Hindlimb muscle (tissue), 1 donor: ENCODE measurements around the gene PCBP3. TPM values are rescaled to one million over a fixed set of nuclear protein-coding genes. Genes with fewer than 3 reads are reported as not detected.
"Not testable (repeated sequence)": the region's sequence is repeated elsewhere in the genome, so short reads cannot be mapped to it uniquely, and the experiment has no call there.

Experiments
- DNase-seq: peaks from one replicate; pipeline ENCODE4 v3.0.0-alpha.2; 2013
- polyA plus RNA-seq: library from polyadenylated mRNA; unstranded; fragments of 120-200 nt; gene quantifications from one replicate; pipeline ENCODE4 v1.2.1, GENCODE V29; 2013; ENCODE audit not compliant: insufficient read length

Gene PCBP3
- polyA plus RNA-seq, 1 donor, result 0.81 TPM

DNA sequence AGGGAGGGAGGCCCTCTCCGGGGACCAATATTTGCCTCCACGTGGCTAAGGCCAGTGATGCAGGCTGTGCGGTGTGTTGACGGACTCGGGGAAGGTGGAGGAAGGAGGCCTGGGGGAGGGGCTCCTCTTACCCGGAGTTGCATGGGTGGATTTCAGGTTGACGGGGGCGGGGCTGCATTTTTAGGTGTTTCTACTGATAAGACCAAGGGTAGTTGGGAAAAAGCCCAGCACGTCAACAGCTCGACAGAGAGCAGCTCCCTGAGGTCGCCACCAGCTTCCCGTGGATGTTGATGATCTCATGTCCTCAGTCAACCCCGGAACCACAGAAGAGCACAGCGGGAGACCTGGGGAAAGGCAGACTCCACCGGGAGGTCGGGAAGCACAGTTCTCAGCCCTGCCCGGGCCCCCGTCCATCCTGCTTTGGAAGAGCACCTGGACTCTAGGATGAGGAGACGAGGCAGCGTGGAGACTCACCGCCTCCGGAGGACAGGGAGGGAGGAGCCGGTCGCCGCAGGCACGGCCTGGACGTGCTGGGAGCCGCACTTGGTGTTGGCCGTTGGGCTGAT is 305.1 kb downstream of the PCBP3 start:
- no peak for DNase-seq

DNA sequence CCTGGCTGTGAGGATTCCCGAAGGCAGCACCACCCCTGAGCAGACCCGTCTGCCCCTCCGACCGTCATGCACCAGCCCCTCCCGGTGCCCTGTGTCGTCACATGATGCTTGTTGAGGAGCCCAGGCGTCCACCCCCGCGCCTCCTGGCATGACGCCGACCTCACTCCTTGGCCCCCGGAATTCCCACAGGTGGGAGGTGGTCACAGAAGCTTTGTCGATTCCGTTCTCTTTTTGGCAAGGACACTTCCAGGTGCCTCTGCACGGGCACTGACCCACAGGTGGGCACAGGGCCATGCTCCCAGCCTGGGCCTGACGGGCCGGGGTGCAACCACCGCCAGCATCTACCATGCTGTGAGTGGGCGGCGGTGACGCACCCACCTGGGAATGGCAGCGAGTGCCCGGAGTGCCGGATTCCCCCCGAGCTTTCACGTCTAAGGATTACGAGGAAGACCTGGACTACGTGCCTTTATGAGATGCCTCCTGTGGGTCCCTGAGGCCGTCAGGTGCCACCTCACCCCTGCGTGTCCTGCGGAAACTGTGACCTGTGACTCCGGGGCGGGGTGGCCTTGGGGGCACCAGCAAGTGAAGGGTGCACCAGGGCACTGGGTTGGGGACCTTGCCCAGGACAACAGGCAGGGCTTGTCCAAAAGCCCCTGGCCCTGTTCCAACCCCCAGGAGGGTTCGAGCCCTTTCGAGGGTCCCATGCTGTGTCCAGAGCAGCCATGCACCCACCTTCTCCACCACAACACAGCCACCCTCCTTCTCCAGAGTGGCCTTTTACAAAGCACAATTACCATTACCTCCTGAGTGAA is 306.6 kb downstream of the PCBP3 start:
- DNase-seq, result no peak

DNA sequence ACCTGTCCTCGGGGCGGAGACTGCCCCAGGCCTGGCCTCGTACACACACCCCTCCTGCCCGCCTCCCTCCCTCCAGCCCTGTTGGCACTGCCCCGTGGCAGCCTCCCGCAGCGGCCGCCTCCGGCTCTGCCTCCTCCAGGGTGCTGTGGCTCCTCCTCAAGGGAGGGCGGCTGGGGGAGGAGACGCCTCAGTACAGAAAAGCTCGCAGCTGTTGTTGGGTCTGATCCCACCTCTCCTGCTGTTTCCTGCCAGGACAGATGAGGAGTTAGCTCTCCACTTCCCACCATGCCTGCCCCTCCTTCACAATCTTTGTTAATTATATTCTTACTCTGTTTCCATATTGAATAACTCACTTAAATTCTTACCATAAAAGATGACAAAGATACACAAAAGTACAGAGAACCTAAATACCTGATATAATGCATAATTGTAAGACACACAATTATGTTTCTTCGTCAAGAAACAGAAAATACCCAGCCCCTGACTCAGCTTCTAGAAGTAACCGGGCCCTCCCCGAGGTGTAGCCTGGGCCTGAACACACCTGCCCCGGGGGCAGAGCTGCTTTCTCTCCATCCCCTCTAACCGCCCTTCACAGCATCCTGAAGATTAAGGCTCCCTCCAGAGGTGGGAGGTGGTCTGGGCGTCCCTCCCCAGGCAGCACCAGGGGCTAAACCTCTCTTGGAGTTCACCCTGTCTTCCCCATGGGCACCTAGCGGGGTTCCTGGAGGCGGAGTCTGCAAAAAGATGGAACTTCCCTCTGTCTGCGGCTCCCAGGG is 307.4 kb downstream of the PCBP3 start:
- DNase-seq, result peak; percentile 72

DNA sequence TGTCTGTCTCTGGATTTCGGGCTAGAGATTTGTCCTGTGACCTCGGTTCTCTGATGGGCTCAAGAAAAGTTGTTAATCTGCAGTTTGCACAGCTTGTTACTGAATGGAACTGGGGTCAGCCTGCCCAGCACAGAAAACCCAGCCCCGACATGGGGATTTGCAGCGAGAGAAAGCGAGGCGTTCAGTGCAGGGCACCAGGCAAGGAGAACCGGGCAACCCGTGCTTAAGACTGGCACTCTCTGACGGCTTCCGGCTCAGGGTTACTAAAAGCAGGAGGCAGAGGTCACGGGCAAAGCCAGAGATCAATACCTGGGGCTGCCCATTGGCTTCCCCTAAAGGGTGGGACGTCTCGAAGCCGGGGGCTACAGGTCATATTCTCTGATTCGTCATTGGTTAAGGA is 308.2 kb downstream of the PCBP3 start:
- no peak for DNase-seq

DNA sequence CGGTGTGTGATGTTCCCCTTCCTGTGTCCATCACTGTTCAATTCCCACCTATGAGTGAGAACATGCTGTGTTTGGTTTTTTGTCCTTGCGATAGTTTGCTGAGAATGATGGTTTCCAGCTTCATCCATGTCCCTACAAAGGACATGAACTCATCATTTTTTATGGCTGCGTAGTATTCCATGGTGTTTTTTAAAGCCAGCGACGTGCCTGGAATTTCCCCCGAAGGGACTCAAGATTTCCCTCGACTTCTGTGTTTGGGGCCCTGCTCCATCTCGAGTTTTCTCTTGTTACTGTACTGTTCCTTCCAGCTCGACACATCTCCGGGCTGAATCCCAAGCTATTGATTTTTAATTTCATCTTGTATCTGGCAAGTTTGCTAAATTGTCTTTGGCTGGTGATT is 309.0 kb downstream of the PCBP3 start:
- not testable (repeated sequence) for DNase-seq

DNA sequence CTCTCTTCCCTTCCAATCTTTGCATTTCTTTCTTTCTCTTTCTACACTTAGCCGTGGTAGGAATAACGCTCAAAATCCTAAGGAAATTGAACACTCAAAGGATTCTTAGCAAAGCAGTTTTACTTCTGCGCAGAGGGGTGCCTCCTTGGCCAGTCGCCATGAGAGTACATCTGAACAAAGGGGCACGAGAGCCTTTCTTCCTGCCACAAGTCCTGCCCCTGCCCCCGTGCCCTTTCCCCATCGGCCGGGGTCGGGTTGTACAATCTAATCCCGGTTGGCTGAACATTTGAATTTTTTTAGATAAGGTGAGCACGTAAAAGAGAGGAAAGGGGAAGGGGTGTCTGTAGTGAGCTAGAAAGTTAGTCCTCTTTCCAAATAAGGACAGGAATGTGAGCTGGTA is 309.4 kb downstream of the PCBP3 start:
- no peak for DNase-seq

DNA sequence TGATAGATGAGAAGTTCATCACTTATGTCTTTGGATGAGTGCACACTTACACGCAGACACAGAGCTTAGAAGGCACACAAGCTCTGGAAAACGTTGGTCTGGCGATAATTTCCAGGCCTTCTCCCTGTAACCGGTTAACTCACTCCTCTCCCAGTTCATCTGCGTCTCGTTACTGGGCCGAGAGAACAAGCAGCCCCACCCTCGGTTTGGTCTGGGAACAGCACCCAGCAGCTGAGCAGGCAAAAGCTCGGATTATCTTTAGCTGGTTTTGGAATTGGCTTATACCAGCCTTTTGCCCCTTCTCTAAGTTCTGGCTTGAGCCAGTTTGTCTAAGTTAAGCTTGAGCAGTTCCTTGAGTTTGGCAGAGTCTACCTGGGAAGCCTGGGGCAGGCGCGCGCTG is 310.7 kb downstream of the PCBP3 start:
- DNase-seq, result no peak

DNA sequence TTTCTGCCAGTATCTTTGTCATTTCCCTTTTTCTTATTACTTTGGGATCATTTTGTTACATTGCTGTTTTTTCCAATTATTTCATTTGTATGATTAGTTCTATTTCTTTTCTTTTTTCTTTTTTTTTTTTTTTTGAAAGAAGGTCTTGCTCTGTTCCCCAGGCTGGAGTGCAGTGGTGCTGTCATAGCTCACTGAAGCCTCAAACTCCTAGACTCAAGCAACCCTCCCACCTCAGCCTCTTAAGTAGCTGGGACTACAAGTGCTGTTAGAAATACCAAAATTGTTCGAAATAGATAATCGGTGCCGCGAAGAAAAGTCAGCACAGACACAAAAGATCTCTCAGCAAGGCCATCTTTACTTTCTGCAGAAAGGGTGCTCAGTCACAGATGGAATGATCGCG is 311.4 kb downstream of the PCBP3 start:
- no peak for DNase-seq

DNA sequence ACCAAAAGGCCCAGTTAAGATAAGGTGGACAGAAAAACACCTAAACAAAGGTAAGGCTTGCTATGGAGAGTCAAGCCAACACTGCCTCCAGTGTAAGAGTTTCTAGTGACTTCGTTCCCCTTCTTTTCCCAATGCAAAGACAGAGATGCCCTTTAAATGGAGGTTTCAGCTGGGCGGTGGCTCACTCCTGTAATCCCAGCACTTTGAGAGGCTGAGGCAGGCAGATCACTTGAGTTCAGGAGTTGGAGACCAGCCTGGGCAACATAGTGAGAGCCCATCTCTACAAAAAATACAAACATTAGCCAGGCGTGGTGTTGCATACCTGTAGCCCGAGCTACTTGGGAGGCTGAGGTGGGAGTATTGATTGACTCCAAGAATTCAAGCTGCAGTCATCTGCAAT is 314.0 kb downstream of the PCBP3 start:
- DNase-seq, result no peak

DNA sequence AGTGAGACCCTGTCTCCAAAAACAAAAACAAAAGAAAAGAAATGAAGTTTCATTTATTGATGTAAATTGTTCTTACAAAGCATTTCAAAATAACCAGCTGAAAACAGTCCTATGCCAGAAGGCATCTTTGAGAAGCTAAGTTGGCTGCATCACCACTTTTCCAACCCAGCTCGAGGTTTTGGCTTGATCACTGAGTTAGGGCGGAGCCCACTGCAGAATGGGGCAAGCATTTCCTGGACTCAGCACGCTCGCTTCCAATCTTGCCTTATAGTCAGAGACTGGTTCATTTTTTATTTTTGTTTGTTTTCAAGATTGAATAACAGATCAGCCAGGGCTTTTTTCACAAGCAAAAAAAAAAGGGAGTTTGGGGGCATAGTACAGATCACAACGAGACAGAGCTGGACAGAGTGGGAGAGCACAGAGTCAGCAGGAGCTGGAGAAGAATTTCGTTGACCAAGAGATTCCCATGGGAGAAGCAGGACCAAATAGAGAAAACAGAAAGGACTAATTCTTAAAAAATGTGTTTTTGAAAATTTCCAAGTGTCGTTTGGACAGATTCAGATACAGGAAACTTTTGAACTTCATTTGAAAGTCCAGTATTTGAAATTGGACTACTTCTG is 314.6 kb downstream of the PCBP3 start:
- no peak for DNase-seq

DNA sequence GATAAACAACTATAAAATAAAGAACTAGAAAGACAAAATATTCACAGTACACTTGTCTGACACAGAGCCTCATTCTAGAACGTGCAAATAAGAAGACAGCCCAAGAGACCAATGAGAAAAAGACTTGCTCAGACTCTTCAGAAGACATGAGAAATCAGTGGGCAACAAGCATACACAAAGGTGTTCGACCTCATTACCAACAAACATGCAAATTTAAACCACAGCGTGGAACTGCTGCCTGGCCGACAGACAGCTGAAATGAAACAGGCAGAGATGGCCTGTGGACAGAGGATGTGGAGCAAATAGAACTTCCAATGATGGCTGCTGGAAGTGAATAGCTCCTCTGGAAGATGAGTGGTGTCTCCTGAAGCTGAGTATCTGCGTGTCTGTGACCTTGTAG is 315.7 kb downstream of the PCBP3 start:
- DNase-seq, result no peak

DNA sequence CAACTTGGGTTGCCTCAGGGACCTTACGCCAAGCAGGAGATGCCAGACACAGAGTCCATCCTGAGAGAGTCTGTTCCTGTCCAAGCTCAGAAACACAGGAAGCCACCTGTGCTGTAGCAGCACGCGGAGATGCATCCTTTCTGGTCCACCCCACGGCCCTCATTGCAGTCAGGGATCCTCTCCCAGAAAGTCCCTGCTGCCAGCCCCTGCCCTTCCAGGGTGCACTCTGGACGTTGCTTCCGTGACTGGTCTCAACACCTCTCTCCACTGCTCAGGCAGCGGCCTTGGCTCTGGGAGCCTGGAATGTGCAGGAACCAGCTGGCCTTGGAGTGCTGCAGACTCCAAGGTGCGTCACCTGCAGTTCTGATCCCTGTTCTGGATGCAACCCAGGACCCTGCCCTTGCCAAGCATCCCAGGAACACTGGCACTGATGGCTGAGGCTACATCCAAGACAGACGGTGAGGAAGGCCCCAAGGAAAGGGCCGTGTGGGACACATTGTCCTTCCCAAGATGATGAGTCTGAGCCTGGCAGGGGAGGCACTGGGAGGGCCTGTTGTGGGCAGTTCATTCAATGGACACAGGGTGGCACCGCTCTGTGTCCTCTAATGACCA is 316.4 kb downstream of the PCBP3 start:
- DNase-seq, result no peak

DNA sequence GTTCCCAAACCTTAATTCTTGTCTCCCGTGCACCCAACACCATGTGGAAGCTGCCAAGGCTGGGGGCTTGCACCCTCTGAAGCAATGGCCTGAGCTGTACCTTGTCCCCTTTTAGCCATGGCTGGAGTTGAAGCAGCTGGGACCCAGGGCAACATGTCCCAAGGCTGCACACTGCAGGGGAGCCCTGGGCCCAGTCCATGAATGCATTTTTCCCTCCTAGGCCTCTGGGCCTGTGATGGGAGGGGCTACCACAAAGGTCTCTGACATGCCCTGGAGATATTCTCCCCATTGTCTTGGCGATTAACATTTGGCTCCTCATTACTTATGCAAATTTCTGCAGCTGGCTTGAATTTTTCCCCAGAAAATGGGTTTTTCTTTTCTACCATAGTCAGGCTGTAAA is 317.9 kb downstream of the PCBP3 start:
- not testable (repeated sequence) for DNase-seq

DNA sequence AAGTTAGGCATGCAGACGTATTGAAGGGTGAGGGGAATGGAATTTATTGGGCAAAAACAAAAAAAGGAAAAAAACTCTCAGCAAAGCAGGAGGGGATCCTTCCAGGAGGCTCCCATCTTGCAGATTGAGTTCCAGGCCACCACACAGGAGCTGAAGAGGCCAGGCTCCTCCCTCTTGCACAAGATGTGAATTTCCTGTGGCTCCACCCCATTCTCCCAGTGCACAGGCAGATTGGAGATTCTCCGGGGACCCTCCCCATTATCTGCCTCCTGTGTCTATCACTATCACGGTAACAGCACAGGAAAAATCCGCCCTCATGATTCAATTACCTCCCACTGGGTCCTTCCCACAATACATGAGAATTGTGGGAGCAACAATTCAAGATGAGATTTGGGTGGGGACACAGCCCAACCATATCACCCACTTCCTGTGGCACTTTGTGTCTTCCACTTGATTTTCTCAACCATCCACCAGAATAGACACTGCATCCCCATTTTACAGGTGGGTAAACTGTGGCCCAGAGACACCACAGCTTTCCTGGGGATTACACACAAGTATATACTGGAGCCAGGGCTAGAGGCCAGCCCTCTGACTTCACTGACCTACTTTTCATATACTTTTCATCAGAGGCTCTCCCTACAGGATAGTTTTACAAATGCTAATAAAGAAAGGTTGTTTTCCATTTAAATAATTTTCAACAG is 319.2 kb downstream of the PCBP3 start:
- DNase-seq, result no peak

DNA sequence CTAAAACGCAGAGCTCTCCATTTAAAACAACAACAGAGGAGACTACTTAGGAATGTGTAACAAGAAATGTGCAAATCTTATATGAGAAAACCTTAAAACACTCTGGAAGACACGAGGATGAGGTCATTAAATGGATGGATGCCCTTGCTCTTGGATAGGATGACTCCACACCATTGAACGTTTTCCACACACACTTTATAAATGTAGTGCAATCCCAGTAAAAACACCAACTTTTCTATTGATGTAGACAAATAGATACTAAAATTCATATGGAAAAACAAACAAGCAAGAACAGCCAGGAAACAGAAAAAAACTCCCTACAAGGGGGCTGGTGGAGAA is 319.7 kb downstream of the PCBP3 start:
- DNase-seq, result peak; percentile 84

DNA sequence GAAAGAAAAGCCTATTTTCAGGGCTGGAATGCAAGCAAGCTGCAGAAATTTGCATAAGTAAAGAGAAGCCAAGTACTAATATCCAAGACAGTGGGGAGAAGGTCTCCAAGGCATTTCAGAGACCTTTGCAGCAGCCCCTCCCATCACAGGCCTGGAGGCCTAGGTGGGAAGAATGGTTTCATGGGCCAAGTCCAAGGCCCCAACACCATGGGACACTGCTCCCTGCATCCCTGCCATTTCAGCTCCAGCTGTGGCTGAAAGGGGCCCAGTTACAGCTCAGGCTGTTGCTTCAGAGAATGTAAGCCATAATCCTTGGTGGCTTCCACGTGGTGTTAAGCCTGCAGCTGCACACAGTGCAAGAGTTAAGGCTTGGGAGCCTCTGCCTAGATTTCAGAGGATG is 321.1 kb downstream of the PCBP3 start:
- DNase-seq, result no peak

DNA sequence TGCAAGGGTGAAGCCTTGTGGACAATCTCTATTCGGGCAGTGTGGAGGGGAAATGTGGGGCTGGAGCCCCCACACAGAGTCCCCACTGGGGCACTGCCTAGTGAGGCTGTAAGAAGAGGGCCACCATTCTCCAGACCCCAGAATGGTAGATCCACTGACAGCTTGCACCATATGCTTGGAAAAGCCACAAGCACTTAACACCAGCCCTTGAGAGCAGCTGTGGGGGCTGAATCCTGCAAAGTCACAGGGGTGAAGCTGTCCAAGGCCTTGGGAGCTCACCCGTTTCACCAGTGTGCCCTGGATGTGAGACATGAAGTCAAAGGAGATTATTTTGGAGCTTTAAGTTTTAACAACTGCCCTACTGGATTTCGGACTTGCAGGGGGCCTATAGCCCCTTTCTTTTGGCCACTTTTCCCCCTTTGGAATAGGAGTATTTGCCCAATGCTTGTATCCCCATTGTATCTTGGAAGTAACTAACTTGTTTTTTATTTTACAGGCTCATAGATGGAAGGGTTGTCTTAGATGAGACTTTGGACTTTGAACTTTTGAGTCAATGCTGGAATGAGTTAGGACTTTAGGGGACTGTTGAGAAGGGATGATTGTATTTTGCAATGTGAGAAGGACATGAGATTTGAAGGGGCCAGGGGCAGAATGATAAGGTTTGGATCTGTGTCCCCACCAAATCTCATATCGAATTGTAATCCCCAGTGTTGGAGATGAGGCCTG is 321.7 kb downstream of the PCBP3 start:
- DNase-seq, result no peak

DNA sequence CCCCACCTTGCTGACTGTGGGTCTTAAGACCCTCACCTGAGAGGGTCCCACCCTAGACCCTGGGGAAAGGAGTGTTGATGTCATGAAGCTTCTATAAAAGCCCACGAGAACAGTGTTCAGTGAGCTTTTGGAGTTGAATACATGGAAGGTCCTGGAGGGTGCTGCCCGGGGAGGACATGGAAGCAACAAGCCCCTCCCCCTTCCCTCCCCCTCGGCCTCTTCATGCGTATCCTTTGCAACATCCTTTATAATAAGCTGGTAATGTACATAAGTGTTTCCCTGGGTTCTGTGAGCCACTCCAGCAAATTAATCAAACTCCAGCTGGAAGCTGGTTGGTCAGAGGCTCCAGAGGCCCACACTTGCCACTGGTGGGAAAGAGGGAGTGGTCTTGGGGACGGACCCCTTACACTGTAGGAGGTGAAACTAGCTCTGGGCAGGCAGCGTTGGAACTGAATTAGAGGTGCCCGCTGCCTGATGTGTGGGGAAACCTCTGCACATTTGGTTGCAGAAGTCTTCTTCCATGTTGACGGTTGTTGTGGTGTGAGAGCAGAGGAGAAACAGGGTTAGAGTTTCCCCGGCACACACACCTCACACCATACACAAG is 323.4 kb downstream of the PCBP3 start:
- no peak for DNase-seq

DNA sequence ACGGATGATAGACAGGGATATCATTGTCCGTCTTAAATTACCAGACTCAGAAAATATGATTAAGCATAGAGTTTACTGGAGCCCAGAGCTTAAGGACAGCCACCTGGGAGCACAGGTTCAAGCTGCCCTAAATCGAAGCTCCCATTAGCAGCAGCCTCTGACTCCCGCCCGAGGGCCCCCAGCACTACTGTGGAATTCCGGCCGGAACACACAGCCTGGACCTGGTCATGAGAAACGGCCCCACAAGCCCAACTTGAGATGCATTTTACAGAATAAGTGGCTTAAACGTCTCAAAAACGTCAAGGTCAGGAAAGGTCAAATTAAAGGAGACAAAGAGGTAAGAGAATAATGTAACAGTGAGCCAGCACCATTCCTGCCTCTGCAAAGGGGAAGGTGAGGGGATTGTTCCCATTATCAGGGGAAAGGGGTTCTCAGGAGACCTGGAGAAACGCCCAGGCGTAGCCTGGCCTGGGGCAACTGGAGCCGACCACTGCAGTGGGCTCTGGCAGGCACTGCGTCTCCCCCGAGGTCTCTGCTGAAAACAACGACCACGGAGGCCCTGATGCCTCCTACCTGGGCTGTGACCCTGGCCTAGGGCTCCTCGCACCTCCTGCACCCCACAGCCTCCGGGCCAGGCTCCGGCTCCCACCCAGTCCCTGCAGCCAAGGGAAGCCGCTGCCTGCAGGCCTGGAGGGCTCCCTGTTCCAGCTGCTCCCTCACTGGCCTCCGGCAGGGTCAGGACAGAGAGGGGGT is 326.6 kb downstream of the PCBP3 start:
- no peak for DNase-seq
